CD14-positive monocyte (primary cell): ENCODE data around the gene ACBD3. TPM values are rescaled to one million over a fixed set of nuclear protein-coding genes. Genes with fewer than 3 reads are reported as not detected.

Source experiments
- DNase-seq, 3 donors: peaks; one replicate each; pipeline ENCODE4 v3.0.0-alpha.2; 2011 to 2022
- H2AFZ ChIP-seq: 2 replicates; pipeline ENCODE4 v1.6.0; 2012; ENCODE audit warnings: mild to moderate bottlenecking, low read depth, low read length, inconsistent platforms; ENCODE audit not compliant: insufficient read depth, poor library complexity, severe bottlenecking
- H3K27ac ChIP-seq, 2 donors: 1 replicate in 1 of 2; 2 replicates in 1 of 2; pipeline ENCODE4 v1.5.1; 2012 to 2013; ENCODE audit warnings: low read length in 2 of 2, control low read depth in 1 of 2, inconsistent platforms in 1 of 2, low read depth in 1 of 2, mild to moderate bottlenecking in 1 of 2
- H3K27me3 ChIP-seq, 2 donors: one replicate each; pipeline versions ENCODE4 v1.6.0 to v1.6.1; 2011 to 2013; ENCODE audit warnings: low read length in 2 of 2; ENCODE audit not compliant: control insufficient read depth in 2 of 2, insufficient read depth in 2 of 2
- H3K36me3 ChIP-seq, 2 donors: replicated peaks in 1 of 2; 1 replicate in 1 of 2; 2 replicates in 1 of 2; pipeline versions ENCODE4 v1.5.1 to v1.6.1; 2012 to 2013; ENCODE audit warnings: low read length in 2 of 2, control low read depth in 1 of 2, inconsistent platforms in 1 of 2, mild to moderate bottlenecking in 1 of 2; ENCODE audit not compliant: insufficient read depth in 2 of 2, control insufficient read depth in 1 of 2
- H3K4me1 ChIP-seq, 2 donors: 1 replicate in 1 of 2; 2 replicates in 1 of 2; pipeline versions ENCODE4 v1.5.1 to v1.6.1; 2012 to 2013; ENCODE audit warnings: low read length in 2 of 2, control low read depth in 1 of 2, inconsistent platforms in 1 of 2, mild to moderate bottlenecking in 1 of 2, moderate library complexity in 1 of 2; ENCODE audit not compliant: insufficient read depth in 2 of 2, control insufficient read depth in 1 of 2
- H3K4me2 ChIP-seq: replicated peaks from 2 replicates; pipeline ENCODE3; 2012; ENCODE audit warnings: low read length, moderate library complexity, mild to moderate bottlenecking; ENCODE audit not compliant: poor library complexity, severe bottlenecking; ENCODE audit errors: extremely low read depth
- H3K4me3 ChIP-seq, 3 experiments: fragments of 200-600 bp in 1 of 3; sonication (generic) in 1 of 3; replicated peaks in 1 of 3; 1 replicate in 2 of 3; 2 replicates in 1 of 3; pipeline ENCODE4 v1.5.1; 2011 to 2013; ENCODE audit warnings: low read length in 3 of 3, mild to moderate bottlenecking in 3 of 3, control low read depth in 2 of 3, low read depth in 2 of 3, inconsistent platforms in 1 of 3, moderate library complexity in 1 of 3
- H3K79me2 ChIP-seq: 2 replicates; pipeline ENCODE4 v1.6.0; 2012; ENCODE audit warnings: mild to moderate bottlenecking, control low read depth, inconsistent platforms, low read length, moderate library complexity; ENCODE audit not compliant: insufficient read depth
- H3K9ac ChIP-seq: 2 replicates; pipeline ENCODE4 v1.6.0; 2017; ENCODE audit warnings: low read length, mild to moderate bottlenecking; ENCODE audit not compliant: insufficient read depth, poor library complexity, severe bottlenecking
- H3K9me3 ChIP-seq, 2 donors: replicated peaks in 1 of 2; 1 replicate in 1 of 2; 2 replicates in 1 of 2; pipeline versions ENCODE4 v1.5.1 to v1.6.1; 2012 to 2013; ENCODE audit warnings: low read length in 2 of 2, control low read depth in 1 of 2; ENCODE audit not compliant: control insufficient read depth in 1 of 2, insufficient read depth in 1 of 2
- H4K20me1 ChIP-seq: 2 replicates; pipeline ENCODE4 v1.6.0; 2012; ENCODE audit warnings: mild to moderate bottlenecking, low read length, control low read depth, moderate library complexity; ENCODE audit not compliant: insufficient read depth
- H3K27ac Mint-ChIP-seq, 7 donors: one replicate each; pipeline ENCODE4 v1.8.0; 2020; ENCODE audit warnings: mild to moderate bottlenecking in 7 of 7, mixed read lengths in 7 of 7, moderate library complexity in 6 of 7, inconsistent platforms in 2 of 7
- H3K27me3 Mint-ChIP-seq, 3 donors: one replicate each; pipeline ENCODE4 v1.8.0; 2021 to 2022; ENCODE audit warnings: low read depth in 3 of 3, mild to moderate bottlenecking in 3 of 3, mixed read lengths in 3 of 3, moderate library complexity in 3 of 3, inconsistent platforms in 1 of 3
- H3K36me3 Mint-ChIP-seq, 2 donors: one replicate each; pipeline ENCODE4 v1.8.0; 2020; ENCODE audit warnings: mixed read lengths in 2 of 2, inconsistent platforms in 1 of 2, mild to moderate bottlenecking in 1 of 2
- H3K4me1 Mint-ChIP-seq: one replicate; pipeline ENCODE4 v1.8.0; 2020; ENCODE audit warnings: mild to moderate bottlenecking, mixed read lengths
- H3K4me3 Mint-ChIP-seq, 2 donors: one replicate each; pipeline ENCODE4 v1.8.0; 2020; ENCODE audit warnings: mild to moderate bottlenecking in 2 of 2, mixed read lengths in 2 of 2, moderate library complexity in 1 of 2
- H3K9me3 Mint-ChIP-seq, 7 donors: one replicate each; pipeline ENCODE4 v1.8.0; 2020 to 2022; ENCODE audit warnings: mixed read lengths in 7 of 7, mild to moderate bottlenecking in 6 of 7, moderate library complexity in 6 of 7, inconsistent platforms in 2 of 7
- WGBS: methylation state at CpG from one replicate; pipeline ENCODE4 v1.1.5; 2013; ENCODE audit warnings: missing lambda C conversion rate; ENCODE audit not compliant: insufficient coverage; 5-methylcytosine and 5-hydroxymethylcytosine counted together
- intact Hi-C, 2 donors: fragments of 100-400 bp; cut with micrococcal nuclease; formaldehyde crosslinking; loops; one replicate each; pipeline versions ENCODE4 v1.15.0 to v1.15.1; 2023
- polyA plus RNA-seq, 3 donors: library from polyadenylated mRNA; depleted of rRNA in 1 of 3; unstranded in 2 of 3; stranded (reverse) in 1 of 3; fragments of 300-500 nt in 2 of 3; fragments of >200 nt in 1 of 3; fragmentation: Illumina TruSeq in 2 of 3; gene quantifications; 1 replicate in 2 of 3; 2 replicates in 1 of 3; pipeline ENCODE4 v1.2.3, GENCODE V29; 2012 to 2021
- TF ChIP-seq, protein P1 (sequence below): fragments of 200-600 bp; IDR thresholded peaks from one replicate; pipeline ENCODE4 v1.8.0; 2022; ENCODE audit warnings: antibody characterized with exemption, mild to moderate bottlenecking

ACBD3 gene
- polyA plus RNA-seq, 3 donors, result 7.0 to 16.3 (median 11.4) TPM

DNA sequence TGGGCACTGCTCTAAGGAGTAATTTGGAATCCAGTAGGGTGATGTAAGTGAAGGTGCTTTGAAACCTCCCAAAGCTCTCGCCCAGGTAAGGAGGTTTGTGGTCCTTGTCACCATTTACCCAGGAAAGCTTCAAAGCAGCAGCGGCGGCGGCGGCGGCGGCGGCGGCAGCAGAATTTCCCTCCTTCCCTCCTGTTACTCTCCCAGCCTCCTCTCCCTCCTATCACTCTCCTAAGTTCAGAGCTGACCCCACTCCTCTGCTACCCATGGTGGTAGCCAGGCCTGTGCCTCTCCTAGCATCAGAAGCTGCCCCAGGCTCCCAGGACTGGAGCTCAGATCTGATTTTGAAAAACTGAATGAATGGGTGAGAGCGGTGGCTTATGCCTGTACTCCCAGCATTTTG lies 60.7 kb downstream of the ACBD3 start:
- Mint-ChIP-seq H3K27me3 (peaks cover 15 to 24% (median 23%) of the 10 kb centered on the region in 3 donors), H3K36me3 (peaks cover 0 to 6% of the 10 kb centered on the region in 2 donors), H3K9me3 (peaks cover 0 to 8% (median 2%) of the 10 kb centered on the region in 7 donors), H3K27ac (no peak overlapping the region), H3K4me3 (no peak overlapping the region), H3K4me1 (peaks cover 32% of the 10 kb centered on the region)
- H3K9me3 ChIP-seq, result no peaks in the 10 kb centered on the region
- no peak for DNase-seq
- H3K36me3 ChIP-seq, result no peaks in the 10 kb centered on the region
- H3K79me2 ChIP-seq, result no peaks in the 10 kb centered on the region
- H2AFZ ChIP-seq, result no peak overlapping the region
- no peak overlapping the region for H3K4me2 ChIP-seq
- no peak overlapping the region for H3K9ac ChIP-seq
- H3K4me3 ChIP-seq, result no peak overlapping the region
- H3K4me1 ChIP-seq, result peaks cover 13 to 27% of the 10 kb centered on the region in 2 donors
- 97% methylated on average over 6 of the region's 10 CpGs for WGBS
- no peak overlapping the region for H3K27ac ChIP-seq
- intact Hi-C loops, result loop anchor here (1.0 to 2.0 kb wide), 3 partner anchors 15 to 71 kb away; no protein-coding TSS in a partner anchor
- no peaks in the 10 kb centered on the region for H4K20me1 ChIP-seq
- TF ChIP-seq, protein P1, sequence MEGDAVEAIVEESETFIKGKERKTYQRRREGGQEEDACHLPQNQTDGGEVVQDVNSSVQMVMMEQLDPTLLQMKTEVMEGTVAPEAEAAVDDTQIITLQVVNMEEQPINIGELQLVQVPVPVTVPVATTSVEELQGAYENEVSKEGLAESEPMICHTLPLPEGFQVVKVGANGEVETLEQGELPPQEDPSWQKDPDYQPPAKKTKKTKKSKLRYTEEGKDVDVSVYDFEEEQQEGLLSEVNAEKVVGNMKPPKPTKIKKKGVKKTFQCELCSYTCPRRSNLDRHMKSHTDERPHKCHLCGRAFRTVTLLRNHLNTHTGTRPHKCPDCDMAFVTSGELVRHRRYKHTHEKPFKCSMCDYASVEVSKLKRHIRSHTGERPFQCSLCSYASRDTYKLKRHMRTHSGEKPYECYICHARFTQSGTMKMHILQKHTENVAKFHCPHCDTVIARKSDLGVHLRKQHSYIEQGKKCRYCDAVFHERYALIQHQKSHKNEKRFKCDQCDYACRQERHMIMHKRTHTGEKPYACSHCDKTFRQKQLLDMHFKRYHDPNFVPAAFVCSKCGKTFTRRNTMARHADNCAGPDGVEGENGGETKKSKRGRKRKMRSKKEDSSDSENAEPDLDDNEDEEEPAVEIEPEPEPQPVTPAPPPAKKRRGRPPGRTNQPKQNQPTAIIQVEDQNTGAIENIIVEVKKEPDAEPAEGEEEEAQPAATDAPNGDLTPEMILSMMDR, result no peak
- peaks cover 0 to 18% of the 10 kb centered on the region in 2 donors for H3K27me3 ChIP-seq

DNA sequence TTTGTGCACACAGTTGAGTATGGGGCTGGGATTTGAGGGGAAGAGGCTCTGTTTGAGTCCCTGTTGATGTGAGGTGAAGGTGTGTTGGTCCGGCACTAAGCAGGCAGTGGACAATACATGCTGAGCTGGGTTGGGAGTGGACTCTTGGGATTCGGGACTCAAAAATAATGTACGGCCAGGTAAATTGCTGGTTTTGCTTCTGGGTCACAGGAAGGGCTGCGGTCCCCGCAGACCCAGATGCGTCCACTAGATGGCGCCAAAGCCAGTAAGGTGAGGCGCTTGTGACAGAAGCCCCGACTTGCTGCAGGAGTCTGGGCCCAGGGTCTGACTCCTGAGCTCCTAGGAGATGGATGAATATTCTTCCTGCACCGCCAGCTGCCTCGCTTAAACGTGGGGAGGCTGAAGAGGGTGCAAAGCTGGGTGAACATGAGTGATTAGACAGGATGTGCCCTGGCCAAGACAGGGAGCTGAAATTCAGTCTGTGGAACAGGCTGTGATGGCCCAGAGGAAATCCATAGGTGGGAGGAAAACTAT lies 61.4 kb downstream of the ACBD3 start:
- no peaks in the 10 kb centered on the region for H3K9me3 ChIP-seq
- Mint-ChIP-seq H3K9me3 (peaks cover 0 to 3% (median 0%) of the 10 kb centered on the region in 7 donors), H3K4me1 (peaks cover 33% of the 10 kb centered on the region), H3K27ac (peak overlapping the region in 1 of 7 donors; percentile 31), H3K27me3 (peaks cover 18 to 26% (median 21%) of the 10 kb centered on the region in 3 donors), H3K4me3 (peak overlapping the region in 1 of 2 donors; percentile 52), H3K36me3 (peaks cover 0 to 6% of the 10 kb centered on the region in 2 donors)
- TF ChIP-seq, protein P1, result peak; percentile 95
- H3K4me3 ChIP-seq, result no peak overlapping the region
- no peak overlapping the region for H3K4me2 ChIP-seq
- intact Hi-C loops, result loop anchor here (1.0 to 2.0 kb wide), 3 partner anchors 14 to 72 kb away; no protein-coding TSS in a partner anchor
- H3K36me3 ChIP-seq, result no peaks in the 10 kb centered on the region
- H3K27ac ChIP-seq, result no peak overlapping the region
- peaks cover 0 to 24% of the 10 kb centered on the region in 2 donors for H3K27me3 ChIP-seq
- peak; percentile 65 to 78 (median 77) for DNase-seq
- no peaks in the 10 kb centered on the region for H3K79me2 ChIP-seq
- whole genome bisulfite sequencing, result 6% methylated on average over 12 of the region's 12 CpGs
- no peaks in the 10 kb centered on the region for H4K20me1 ChIP-seq
- no peak overlapping the region for H3K9ac ChIP-seq
- H3K4me1 ChIP-seq, result peaks cover 13 to 27% of the 10 kb centered on the region in 2 donors
- H2AFZ ChIP-seq, result no peak overlapping the region
